Stimulated activated CD4-positive, alpha-beta T cell treated with anti-CD3 and anti-CD28 coated beads, Interleukin-2, amount 100 ng/mL, for 48 hours (primary cell): ENCODE data around the gene ABR.

Experiments
- DNase-seq, 2 donors: peaks; one replicate each; pipeline ENCODE4 v3.0.0-alpha.2; 2020

ABR gene

DNA sequence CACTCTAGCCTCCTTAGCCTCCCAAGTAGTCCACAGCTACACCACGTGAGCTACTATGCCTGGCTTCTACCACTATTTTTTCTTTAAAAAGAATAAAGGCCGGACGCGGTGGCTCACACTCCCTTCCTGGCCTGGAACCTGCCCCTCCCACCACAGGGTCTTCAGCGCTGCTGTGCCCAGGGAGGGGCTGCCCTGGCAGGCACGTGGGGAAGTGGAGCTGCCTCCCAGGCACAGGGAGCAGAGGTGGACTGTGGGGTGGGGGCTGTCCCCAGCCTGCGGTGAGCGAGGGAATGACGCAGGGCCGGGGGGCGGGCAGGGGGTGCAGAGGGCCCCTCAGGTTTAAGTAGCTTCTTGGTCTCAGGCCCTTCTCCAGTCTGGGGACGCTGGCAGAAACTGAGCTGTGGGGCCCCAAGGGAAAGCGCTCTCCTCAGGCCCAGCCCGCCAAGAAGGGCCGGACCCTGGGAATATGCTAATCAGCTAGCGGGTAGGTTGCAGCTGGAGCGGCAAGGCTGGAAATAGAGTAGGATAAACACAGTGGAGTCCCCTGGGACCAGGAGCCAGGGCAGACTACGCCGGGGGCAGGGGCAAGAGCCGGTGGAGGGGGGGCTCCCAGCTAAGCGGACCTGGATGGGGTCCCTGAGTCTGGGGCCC is 136.1 kb downstream of the ABR start:
- no peak for DNase-seq

DNA sequence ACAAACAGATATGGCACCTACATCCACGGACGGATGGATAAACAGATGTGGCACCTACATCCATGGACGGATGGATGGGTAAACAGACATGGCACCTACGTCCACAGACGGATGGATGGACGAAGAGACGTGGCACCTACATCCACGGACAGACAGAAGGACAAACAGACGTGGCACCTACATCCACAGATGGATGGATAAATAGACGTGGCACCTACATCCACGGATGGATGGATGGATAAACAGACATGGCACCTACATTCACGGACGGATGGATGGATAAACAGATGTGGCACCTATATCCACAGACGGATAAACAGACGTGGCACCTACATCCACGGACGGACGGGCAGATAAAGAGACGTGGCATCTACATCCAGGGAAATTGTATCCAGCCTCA is 137.3 kb downstream of the ABR start:
- no peak for DNase-seq

DNA sequence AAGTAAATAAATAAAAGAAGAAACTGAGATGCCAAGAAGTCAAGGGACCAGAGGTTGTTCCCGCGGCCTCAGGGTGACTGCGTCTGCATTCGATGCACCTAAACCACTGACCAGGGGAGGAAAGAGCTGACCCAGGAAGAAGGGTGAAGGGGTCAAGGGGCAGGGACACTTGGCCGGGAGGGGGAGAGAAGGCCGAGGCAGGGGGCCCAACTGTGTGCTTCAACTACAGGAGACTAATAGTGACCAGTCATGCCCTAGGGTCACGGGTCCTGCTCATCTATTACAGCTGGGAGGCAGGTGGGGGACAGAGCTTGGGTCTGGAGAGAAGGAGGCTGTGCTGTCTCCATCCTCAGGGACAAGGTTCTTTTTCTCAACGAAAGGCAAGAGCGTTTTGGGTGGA is 138.0 kb downstream of the ABR start:
- DNase-seq, result no peak

DNA sequence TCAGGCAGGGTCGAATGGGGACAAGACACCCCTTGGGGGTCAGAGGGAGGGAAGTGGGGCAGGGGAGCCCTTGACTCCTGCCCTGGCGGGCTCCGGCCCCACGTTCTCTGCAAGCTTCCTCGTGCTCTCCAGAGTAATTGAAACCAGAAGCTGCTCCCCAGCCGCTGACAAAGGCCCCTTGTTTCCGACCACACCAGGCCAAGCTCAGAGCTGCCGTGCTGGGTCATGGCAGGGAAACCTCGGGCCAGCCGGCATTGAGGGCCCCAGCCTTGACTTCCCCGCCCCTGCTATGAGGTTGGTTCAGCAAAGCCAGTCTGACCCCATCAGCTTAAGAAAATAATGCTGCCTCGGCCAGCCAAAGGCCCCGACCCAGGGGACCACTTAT is 139.6 kb downstream of the ABR start:
- no peak for DNase-seq

DNA sequence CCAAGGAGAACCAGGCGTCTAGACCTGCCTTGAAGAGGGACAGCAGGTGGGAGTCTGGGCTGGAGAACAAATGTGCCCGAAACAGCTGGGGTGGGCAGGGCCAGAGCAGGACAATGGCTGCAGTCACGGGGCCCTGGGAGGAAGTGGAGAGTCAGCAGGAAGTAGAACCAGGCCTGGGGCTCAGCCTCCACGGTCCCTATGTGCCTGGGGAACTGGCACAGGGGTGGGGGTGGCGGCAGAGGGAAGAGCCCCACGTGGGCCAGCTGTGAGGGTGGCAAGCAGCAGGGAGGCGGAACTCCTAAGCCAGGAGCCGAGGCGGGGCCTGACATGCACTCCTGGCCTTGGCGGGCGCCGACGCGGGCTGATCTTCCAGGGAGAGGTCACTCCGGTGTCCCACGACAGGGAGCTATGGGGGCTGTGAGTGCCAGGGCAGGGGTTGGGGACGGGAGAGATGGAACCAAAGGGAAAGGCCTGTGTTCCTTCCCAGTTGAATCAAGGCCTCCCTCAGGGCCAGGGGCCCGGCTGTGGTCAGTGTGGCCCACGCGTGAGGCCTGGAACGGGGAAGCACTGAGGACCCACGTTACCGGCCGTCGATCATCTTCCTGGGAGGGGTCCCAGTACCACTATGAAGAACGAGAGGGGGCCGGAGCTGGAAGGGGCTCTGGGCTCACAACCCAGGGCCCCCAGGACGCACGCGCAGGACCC is 140.1 kb downstream of the ABR start:
- DNase-seq, result no peak

DNA sequence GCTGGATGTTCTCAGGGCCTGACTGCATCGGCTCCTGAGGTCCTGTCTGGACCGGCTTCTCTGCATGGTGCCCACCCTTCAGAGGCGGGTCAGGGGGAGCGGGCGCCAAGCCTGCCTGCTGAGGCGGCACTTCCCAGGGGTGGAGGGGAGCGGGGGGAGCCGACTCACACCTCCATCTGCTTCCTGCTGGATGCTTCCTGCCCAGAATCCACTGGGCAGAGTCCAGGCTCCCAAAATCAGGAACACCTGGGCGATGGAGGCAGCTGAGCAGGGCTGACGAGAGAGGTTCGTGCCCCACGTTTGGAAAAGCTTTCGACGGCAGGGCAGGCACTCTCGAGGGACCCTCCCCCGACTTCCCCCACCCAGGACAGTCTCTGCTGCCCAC is 140.7 kb downstream of the ABR start:
- DNase-seq, result no peak

DNA sequence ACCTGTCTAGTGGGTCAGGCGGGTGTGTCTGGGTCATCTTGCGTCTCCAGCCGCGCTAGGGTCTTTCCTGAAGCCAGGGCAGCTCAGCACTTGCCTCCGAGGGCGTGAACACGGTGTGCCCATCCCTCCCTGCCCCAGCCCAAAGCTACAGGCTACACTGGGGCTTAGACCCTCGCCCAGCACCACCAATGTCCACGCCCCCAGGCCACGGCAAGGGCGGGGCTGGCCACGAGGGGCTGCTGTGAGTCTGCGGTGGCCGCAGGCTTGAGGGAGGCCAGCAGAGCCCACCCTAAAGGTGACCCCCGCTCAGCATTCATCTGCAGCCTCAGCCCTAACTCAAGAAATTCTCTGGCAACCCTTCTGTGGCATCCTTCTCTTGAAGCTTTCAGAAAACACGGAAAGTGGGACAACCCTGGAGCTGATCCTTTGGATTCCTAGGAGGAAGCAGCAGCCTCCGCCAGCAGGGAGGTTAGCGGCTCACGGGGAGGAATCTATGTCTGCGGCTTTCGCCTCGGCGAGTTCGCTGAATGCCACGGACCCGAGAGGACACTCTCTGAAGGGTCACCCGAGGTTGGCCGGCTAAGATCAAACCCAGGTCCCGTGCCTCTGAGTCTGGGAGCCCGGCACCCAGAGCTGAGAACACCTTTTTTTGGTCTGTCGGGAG is 141.2 kb downstream of the ABR start:
- DNase-seq, result no peak

DNA sequence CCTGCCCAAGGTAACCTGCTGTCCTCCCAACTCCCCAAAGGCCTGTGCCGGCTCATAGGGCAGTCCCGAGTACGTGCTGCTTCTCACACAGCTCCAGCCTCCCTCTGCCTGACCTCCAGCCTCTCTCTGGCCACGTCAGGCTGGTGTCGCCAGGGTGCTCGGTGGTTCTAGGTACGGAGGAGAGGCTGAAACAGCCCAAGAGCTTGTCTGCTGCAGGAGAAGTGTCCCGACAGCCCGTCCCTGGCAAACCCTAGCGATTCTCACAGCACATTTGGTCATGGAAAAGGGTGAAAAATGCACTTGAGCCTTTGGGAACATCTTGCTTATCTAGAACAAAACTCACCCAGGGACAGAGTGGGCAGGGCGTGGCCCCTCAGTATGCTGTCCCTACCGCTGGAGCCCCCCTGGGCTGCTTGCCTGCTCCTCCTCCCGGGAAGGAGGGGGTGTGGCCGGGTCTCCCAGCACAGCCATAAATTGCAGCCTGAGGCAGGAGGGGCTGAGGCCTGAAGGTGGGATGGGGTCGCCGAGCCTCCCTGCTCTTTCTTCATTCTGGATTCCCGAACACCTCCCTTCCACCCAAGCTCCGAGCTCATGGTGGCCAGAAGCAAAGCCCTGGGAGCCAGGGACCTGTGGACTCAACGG is 142.4 kb downstream of the ABR start:
- no peak for DNase-seq

DNA sequence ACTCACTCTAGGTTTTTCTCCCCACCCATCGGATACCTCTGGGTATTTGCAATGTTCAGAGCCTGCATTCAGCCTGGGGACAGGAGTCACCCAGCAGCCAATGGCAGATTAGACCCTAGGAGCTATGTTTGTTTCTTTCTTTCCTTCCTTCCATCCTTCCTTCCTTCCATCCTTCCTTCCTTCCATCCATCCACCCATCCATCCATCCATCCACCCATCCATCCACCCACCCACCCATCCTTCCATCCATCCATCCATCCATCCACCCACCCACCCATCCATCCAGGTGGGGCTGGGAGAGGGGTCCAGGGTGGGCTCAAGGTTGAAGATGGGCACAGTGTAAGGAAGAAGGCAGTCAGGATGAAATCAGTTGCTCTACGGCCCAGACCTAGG is 142.9 kb downstream of the ABR start:
- DNase-seq, result no peak

DNA sequence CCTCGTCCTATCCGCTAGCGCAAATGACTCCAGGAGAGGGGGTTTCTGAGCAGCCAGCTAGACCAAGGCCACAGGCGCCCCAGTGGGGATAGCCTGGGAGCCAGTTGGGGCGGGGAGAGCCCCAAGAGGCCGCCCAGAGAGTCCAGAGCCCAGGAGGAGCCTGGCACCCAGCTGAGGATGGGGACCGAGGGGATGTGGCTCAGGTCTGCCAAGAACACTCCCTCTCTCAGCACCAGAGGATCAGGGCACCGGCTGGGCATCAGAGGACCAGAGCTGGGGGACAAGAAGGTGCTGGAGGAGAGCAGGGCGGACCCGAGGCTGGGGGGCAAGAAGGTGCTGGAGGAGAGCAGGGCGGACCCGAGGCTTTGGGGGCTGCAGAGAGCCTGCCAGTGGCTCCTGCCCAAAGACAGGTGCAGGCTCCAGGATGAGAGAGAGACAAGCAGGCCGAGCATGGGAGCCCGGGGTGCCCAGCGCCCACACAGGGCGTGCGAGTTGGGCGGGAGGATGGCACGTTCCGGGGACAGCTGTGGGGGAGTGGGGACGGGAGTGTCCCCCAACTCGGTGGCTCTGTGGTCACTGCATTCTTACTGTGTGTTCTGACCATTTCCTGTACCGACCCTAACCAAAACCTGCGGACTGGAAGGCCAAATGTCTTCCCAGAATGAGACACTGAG is 143.5 kb downstream of the ABR start:
- no peak for DNase-seq

DNA sequence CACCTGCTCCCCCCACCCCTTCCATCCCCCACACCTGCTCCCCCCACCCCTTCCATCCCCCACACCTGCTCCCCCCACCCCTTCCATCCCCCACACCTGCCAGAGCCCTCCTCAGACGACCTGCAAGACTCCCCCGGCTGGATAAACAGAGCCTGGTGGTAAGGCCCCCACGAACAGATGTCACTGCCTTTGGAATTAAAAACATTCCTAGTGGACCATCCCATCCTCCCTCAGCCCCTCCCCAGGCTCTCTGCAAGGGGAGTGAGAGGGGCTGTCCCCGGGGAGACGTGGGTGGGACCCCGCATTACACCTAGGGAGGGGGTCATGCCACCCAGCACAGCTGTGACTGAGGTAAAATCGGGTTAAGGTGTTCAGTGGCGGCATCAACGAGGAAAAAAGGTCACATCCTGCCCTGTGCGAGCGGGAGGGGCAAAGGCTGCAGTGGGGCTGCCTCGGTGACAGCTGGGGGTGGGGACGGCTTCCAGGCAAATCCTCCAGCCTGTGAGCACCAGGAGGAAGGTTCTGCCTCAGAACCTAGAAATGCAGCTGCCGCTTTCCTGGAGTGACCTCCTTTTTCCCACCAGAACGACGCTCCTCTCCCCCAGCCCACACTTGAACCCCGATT is 144.1 kb downstream of the ABR start:
- DNase-seq, result no peak

DNA sequence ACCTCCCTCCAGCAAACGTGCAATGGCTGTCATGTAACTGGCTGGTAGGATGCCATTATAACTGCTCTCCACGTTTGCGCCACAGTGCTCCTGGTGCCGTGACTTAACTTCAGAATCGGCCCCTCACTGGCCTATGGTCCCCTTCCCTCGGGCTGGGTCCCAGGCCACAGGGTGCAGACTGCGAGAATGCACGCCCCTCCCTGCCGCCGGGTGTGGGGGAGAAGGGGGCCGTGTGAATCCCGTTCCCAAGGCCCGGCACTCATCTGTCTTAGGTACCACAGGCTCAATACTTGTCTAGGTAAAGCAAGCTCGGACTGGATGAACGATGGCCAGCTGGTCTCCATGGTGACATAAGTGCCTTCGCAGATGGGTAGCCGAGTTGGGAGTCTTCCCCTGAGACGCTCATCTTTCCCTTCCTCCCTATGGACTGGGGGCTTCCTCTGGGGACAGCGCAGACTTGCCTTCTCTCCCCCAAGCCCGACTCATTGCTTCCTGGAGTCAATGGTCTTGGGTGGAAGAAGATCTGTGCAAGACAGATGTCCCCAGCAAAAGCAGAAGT is 145.1 kb downstream of the ABR start:
- DNase-seq, result no peak

DNA sequence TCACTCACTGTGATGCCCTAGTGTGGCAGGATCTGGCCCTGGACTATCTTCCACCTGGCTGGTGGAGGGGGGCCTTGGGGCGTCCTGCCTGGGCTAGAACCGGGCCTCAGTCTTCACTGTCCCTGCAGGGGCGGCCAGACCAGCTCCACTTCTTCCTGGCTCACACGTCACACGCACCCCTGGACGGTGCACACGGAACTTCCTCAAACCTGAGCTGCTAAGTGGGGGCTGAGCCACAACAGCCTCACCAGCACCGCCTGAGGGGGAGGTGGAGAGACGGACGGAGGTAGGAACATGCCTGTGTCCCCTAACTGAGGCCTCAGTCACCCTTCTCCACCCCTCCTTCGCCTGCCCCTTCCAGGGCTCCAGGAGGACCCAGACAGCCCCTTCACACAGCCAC is 146.3 kb downstream of the ABR start:
- DNase-seq, result no peak

DNA sequence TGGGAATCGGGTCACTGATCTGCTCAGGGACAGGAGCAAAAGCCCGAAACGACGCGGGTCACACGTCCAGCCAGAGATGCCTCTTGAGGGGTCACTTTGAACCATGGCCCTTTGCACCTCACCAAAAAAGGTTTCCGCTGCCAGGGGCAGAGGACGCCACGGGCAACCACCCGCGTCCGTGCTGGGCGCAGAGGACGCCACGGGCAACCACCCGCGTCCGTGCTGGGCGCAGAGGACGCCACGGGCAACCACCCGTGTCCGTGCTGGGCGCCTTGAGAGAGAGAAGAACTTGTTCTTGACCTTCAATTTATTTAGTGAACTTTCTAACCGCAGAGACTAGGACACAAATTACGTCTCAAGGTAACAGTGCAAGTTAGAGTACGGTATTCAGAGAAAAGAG is 147.4 kb downstream of the ABR start:
- no peak for DNase-seq

DNA sequence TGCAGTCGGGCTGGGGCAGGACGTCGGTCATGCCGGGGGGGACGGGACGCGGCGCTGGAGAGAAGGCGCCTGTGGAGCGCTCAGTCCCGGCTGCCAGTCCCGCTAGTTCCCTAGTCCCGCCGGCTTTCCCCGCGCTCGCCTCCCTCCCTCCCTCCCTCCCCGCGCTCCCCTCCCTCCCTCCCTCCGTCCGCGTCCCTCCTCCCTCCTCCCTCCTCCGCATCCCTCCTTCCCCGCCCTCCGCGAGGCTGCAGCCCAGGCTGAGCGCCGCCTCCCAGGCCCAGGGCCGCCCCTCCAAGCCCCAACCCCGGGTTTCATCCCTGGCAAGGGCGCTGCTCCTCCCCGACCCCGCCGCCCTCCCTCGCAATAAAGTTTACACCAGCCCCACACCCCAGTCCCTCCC is 148.1 kb downstream of the ABR start:
- DNase-seq, result no peak

DNA sequence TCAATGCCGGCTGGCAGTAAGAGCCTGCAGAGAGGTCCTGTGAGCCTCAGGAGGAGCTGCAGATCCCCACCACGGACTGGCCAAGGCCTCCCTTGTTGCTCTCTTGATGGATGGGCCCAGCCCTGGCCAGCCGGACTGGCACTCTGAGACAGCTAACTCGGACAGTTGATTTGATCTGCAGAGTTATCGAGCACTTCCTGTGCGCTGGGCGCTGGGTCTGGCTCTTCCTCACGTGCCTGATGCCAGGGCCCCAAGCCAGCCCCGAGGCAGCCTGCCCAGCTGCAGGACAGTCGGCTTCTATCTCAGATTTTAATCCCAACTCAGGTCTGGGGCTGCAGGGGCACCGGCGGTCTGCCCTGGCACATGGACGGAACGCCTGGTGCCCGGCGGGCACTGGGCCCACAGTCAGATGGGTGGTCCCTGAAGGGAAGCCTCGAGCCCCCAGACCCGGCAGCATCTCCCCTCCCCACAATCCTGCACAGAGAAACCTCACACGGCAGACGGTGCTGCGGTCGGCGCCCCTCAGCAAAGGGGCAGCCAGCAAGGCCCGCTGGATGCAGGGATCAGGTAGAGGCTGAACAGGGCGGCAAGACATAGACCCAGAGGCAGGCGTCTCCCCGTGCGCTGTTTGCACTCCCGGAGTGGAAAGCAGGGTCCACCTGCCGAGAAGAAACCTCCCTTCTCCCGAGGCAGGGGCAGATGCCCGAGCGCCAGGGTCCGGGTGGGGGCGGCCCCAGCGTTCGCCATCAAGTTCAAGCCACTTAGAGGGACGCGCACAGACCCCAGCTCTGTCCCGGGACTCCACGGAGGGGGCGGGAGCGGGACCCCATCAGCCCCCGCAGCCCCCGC is 148.9 kb downstream of the ABR start:
- no peak for DNase-seq

DNA sequence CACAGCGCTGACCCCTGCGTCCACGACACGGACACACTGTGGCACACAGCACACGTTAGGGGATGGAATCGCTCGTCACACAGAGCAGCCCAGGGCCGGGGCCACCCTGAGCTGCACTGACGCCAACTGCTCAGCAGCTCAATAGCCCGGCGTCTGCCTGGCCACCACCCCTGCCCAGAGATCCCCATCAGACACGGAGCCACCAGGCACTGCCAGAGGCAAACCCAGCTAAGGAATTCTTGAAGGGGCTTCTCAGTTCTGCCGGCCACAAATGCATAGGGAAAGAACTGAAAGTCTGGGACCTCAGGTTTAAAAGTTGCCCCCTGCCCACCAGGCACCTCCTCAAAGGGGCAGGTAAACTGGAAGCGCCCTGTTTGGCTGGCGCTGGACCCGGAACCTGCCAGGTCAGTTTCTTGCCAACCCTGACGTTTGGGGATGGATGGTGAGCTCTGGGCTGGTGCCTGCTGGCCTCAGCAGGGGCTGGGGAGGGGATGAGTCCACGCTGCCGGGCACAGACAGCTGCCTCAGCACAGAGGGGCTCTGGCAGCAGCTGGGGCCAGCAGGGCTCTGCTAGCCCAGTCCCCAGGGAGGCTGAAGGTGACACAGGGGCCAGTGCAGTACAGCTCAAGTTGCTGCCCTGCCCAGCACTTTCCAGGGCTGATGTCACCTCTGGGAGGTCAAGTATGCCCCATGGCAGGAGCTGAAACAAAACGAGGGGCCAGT is 149.7 kb downstream of the ABR start:
- no peak for DNase-seq

DNA sequence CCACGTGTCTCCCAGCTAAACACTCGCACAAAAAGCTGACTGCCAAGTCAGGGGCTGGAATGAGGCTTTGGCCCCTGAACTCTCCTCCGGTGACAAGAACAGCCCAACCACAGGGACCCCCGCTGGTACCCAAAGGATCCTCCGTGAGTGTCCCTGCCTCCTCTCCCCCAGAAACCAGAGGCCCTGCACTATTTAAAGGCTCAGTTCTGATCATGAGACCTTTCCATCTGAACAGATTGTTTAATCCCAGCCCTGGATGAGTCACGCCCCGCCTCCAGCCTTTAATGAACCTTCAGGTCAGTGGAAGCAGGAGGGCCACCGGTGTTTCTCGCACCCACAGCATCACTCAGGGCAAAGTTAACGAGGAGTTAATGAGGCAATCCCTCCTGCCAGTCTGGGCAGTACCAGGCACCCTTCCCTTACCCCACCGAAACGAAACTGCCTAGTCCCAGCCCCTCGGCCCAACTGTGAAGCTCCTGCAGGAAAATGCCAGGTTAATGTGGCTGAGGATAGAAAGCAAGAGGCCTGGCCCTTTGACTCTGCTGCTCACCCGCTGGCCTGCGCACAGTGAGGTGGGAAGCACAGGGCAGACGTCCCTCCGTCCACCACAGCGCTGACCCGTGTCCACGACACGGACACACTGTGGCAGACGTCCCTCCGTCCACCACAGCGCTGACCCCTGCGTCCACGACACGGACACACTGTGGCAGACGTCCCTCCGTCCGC is 150.4 kb downstream of the ABR start:
- no peak for DNase-seq

DNA sequence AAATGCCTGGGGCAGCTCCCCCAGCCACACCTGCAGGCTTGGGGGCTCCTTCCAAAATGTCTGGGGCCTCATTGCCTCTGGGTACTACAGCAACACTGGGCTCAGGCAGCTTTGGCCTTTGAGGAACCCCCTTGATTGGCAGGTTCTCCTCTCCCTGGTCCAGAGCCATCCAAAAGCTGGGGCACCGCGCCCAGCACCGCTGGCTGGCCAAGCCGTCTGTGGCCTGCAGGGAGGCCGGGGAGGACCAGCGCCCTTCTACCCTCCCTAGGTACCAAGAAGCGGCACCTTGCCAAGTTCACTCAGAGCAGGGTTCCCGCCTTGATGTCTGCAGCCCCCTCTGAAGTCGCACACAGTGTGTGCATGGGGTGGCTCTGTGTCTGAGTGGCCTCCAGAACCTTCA is 152.7 kb downstream of the ABR start:
- DNase-seq, result no peak

DNA sequence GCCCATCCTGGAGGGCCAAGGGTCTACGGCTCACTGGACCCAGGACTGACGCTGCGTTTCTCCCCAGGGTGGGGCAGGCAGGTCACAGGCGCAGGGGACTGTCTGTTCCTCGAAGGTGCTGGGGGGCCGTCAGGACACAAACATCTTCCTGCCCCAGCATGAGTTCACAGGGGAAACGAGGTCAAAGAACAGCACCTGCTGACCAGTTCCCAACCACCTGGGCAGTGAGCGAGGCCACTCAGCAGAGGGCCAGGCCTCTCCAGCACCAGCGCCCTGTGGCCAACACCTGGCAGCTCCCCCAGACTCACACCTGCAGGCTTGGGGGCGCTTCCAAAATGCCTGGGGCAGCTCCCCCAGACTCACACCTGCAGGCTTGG is 153.2 kb downstream of the ABR start:
- no peak for DNase-seq
